Measurements from ENCODE around the gene ADAM23. TPM values are rescaled to one million over a fixed set of nuclear protein-coding genes. Genes with fewer than 3 reads are reported as not detected.

ADAM23 gene
- total and polyA plus RNA-seq, 4 donors: 0.12 to 0.51 (median 0.17) TPM; not detected in 1

GRCh38 chr2:206647985-206648384 lies 204.7 kb downstream of the ADAM23 start (continued):
- TF ChIP-seq REST (IDR thresholded peaks at IDR 0.05) (no peak), EGR1 (IDR thresholded peaks at IDR 0.05; ENCODE audit: low read depth in 2 of 2) (no peak), NR2F2 (IDR thresholded peaks at IDR 0.05) (no peak)
- TF ChIP-seq, protein P1, sequence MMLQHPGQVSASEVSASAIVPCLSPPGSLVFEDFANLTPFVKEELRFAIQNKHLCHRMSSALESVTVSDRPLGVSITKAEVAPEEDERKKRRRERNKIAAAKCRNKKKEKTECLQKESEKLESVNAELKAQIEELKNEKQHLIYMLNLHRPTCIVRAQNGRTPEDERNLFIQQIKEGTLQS (IDR thresholded peaks at IDR 0.05): no peak

GRCh38 chr2:206657087-206657486 lies 213.8 kb downstream of the ADAM23 start:
- no peaks in the 10 kb centered on the region for H3K4me1 ChIP-seq (ENCODE audit: control insufficient read depth in 4 of 4, insufficient read depth in 4 of 4, low read length in 3 of 4)
- H3K27ac ChIP-seq (ENCODE audit: low read depth in 1 of 2, low read length in 2 of 2): no peak overlapping the region
- H3K9ac ChIP-seq (ENCODE audit: low read depth in 1 of 2, low read length in 2 of 2): no peak overlapping the region
- H3K9me3 ChIP-seq (ENCODE audit: control insufficient read depth in 4 of 4, low read length in 3 of 4): peaks cover 0 to 7% (median 0%) of the 10 kb centered on the region in 4 donors
- H3K36me3 ChIP-seq (ENCODE audit: control insufficient read depth in 4 of 4, insufficient read depth in 3 of 4, low read depth in 1 of 4, low read length in 3 of 4): no peaks in the 10 kb centered on the region
- DNase-seq (ENCODE audit: low spot score): no peak
- TF ChIP-seq REST (IDR thresholded peaks at IDR 0.05) (no peak), YY1 (IDR thresholded peaks at IDR 0.05) (no peak), SP1 (IDR thresholded peaks at IDR 0.05) (no peak), FOXA1 (IDR thresholded peaks at IDR 0.05) (no peak), FOXA2 (IDR thresholded peaks at IDR 0.05) (no peak), JUND (IDR thresholded peaks at IDR 0.05) (no peak), RXRA (IDR thresholded peaks at IDR 0.05) (no peak), HNF4A (conservative IDR thresholded peaks at IDR 0.05) (no peak), RAD21 (IDR thresholded peaks at IDR 0.05) (no peak), GABPA (IDR thresholded peaks at IDR 0.05 in 1 of 2, conservative IDR thresholded peaks at IDR 0.05 in 1 of 2) (no peak), NR2F2 (IDR thresholded peaks at IDR 0.05) (no peak), TAF1 (conservative IDR thresholded peaks at IDR 0.05) (no peak), EGR1 (IDR thresholded peaks at IDR 0.05; ENCODE audit: low read depth in 2 of 2) (no peak), HNF4G (IDR thresholded peaks at IDR 0.05) (no peak)
- TF ChIP-seq, protein P2, sequence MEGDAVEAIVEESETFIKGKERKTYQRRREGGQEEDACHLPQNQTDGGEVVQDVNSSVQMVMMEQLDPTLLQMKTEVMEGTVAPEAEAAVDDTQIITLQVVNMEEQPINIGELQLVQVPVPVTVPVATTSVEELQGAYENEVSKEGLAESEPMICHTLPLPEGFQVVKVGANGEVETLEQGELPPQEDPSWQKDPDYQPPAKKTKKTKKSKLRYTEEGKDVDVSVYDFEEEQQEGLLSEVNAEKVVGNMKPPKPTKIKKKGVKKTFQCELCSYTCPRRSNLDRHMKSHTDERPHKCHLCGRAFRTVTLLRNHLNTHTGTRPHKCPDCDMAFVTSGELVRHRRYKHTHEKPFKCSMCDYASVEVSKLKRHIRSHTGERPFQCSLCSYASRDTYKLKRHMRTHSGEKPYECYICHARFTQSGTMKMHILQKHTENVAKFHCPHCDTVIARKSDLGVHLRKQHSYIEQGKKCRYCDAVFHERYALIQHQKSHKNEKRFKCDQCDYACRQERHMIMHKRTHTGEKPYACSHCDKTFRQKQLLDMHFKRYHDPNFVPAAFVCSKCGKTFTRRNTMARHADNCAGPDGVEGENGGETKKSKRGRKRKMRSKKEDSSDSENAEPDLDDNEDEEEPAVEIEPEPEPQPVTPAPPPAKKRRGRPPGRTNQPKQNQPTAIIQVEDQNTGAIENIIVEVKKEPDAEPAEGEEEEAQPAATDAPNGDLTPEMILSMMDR (IDR thresholded peaks at IDR 0.05; ENCODE audit: low read depth, low read length, missing input control): no peak
- TF ChIP-seq, protein P1 (IDR thresholded peaks at IDR 0.05): no peak
- TF ChIP-seq, protein P3, sequence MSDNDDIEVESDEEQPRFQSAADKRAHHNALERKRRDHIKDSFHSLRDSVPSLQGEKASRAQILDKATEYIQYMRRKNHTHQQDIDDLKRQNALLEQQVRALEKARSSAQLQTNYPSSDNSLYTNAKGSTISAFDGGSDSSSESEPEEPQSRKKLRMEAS (IDR thresholded peaks at IDR 0.05): no peak
- TF ChIP-seq, protein P4, sequence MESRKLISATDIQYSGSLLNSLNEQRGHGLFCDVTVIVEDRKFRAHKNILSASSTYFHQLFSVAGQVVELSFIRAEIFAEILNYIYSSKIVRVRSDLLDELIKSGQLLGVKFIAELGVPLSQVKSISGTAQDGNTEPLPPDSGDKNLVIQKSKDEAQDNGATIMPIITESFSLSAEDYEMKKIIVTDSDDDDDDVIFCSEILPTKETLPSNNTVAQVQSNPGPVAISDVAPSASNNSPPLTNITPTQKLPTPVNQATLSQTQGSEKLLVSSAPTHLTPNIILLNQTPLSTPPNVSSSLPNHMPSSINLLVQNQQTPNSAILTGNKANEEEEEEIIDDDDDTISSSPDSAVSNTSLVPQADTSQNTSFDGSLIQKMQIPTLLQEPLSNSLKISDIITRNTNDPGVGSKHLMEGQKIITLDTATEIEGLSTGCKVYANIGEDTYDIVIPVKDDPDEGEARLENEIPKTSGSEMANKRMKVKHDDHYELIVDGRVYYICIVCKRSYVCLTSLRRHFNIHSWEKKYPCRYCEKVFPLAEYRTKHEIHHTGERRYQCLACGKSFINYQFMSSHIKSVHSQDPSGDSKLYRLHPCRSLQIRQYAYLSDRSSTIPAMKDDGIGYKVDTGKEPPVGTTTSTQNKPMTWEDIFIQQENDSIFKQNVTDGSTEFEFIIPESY (IDR thresholded peaks at IDR 0.05): no peak
- H3K27me3 ChIP-seq (ENCODE audit: control insufficient read depth in 4 of 4, insufficient read depth in 4 of 4, low read length in 3 of 4): no peaks in the 10 kb centered on the region
- 88% methylated on average over 1 of the region's 1 CpG for WGBS
- H3K4me3 ChIP-seq (ENCODE audit: low read depth in 1 of 3, low read length in 3 of 3): no peak overlapping the region

Data from liver (tissue), 9 donors.